HG02943 (cell line): ENCODE measurements around the gene AHSG.

Experiments used
- ATAC-seq: cut with Tn5 transposase; IDR thresholded peaks from one replicate; pipeline ENCODE4 v1.9.1; 2021; ENCODE audit warnings: mild to moderate bottlenecking, low read depth, moderate library complexity; ENCODE audit not compliant: unreplicated experiment

The AHSG gene

GRCh38 chr3:186592682-186593081, 20.2 kb upstream of the AHSG start:
- ATAC-seq = no peak

- no peak for ATAC-seq
Measured at GRCh38 chr3:186593862-186594261, 19.0 kb upstream of the AHSG start.

- ATAC-seq = no peak
Measured at GRCh38 chr3:186594591-186595113, 18.2 kb upstream of the AHSG start.

- ATAC-seq = no peak
Measured at GRCh38 chr3:186596568-186597287, 16.1 kb upstream of the AHSG start.

GRCh38 chr3:186598108-186598784, 14.6 kb upstream of the AHSG start:
- no peak for ATAC-seq

GRCh38 chr3:186598794-186599141, 14.1 kb upstream of the AHSG start:
- ATAC-seq = no peak

GRCh38 chr3:186599142-186599784, 13.6 kb upstream of the AHSG start:
- no peak for ATAC-seq

- ATAC-seq = no peak
Measured at GRCh38 chr3:186599785-186600166, 13.1 kb upstream of the AHSG start.

- ATAC-seq = no peak
Measured at GRCh38 chr3:186600896-186601295, 12.0 kb upstream of the AHSG start.

GRCh38 chr3:186603159-186603558, 9.7 kb upstream of the AHSG start:
- no peak for ATAC-seq

GRCh38 chr3:186605078-186605477, 7.8 kb upstream of the AHSG start:
- no peak for ATAC-seq

- no peak for ATAC-seq
Measured at GRCh38 chr3:186605561-186606545, 7.0 kb upstream of the AHSG start.

GRCh38 chr3:186608624-186609215, 4.1 kb upstream of the AHSG start:
- ATAC-seq = no peak

GRCh38 chr3:186609247-186609868, 3.5 kb upstream of the AHSG start:
- ATAC-seq = no peak

- ATAC-seq = no peak
Measured at GRCh38 chr3:186612065-186612464, 795 bp upstream of the AHSG start.

GRCh38 chr3:186613637-186614265, 891 bp downstream of the AHSG start:
- ATAC-seq = no peak

GRCh38 chr3:186614266-186614596, 1.4 kb downstream of the AHSG start:
- ATAC-seq = no peak

- ATAC-seq = no peak
Measured at GRCh38 chr3:186614597-186615483, 2.0 kb downstream of the AHSG start.
